Liver (tissue), 9 donors: Measurements from ENCODE around the gene LRRK1. TPM values are rescaled to one million over a fixed set of nuclear protein-coding genes. Genes with fewer than 3 reads are reported as not detected.

Experiments used
- DNase-seq: peaks from one replicate; pipeline ENCODE4 v3.0.0-alpha.2; 2017; ENCODE audit warnings: low spot score
- H3K27ac ChIP-seq, 2 donors: one replicate each; pipeline ENCODE4 v1.7.0; 2013; ENCODE audit warnings: inconsistent platforms in 2 of 2, low read length in 2 of 2, control low read depth in 1 of 2, low read depth in 1 of 2, mild to moderate bottlenecking in 1 of 2
- H3K27me3 ChIP-seq, 4 donors: one replicate each; pipeline versions ENCODE4 v1.6.1 to v1.7.0; 2013; ENCODE audit warnings: low read length in 3 of 4, inconsistent platforms in 1 of 4, mild to moderate bottlenecking in 1 of 4, moderate library complexity in 1 of 4; ENCODE audit not compliant: control insufficient read depth in 4 of 4, insufficient read depth in 4 of 4
- H3K36me3 ChIP-seq, 4 donors: one replicate each; pipeline versions ENCODE4 v1.6.1 to v1.7.0; 2013; ENCODE audit warnings: low read length in 3 of 4, mild to moderate bottlenecking in 3 of 4, low read depth in 1 of 4, moderate library complexity in 1 of 4; ENCODE audit not compliant: control insufficient read depth in 4 of 4, insufficient read depth in 3 of 4
- H3K4me1 ChIP-seq, 4 donors: one replicate each; pipeline versions ENCODE4 v1.6.1 to v1.7.0; 2013; ENCODE audit warnings: low read length in 3 of 4, mild to moderate bottlenecking in 3 of 4, moderate library complexity in 1 of 4; ENCODE audit not compliant: control insufficient read depth in 4 of 4, insufficient read depth in 4 of 4
- H3K4me3 ChIP-seq, 3 donors: one replicate each; pipeline versions ENCODE4 v1.6.1 to v1.7.0; 2013; ENCODE audit warnings: low read length in 3 of 3, control low read depth in 1 of 3, low read depth in 1 of 3, mild to moderate bottlenecking in 1 of 3
- H3K9ac ChIP-seq, 2 donors: one replicate each; pipeline ENCODE4 v1.7.0; 2013; ENCODE audit warnings: low read length in 2 of 2, mild to moderate bottlenecking in 2 of 2, moderate library complexity in 2 of 2, control low read depth in 1 of 2, low read depth in 1 of 2
- H3K9me3 ChIP-seq, 4 donors: one replicate each; pipeline versions ENCODE4 v1.6.1 to v1.7.0; 2013; ENCODE audit warnings: low read length in 3 of 4; ENCODE audit not compliant: control insufficient read depth in 4 of 4
- CTCF ChIP-seq: fragments of 150-350 bp; IDR thresholded peaks from 2 replicates; pipeline ENCODE4 v1.5.1; 2017; ENCODE audit warnings: improper control_type of control experiment, low read depth, low read length; ENCODE audit not compliant: missing input control
- EGR1 ChIP-seq, 2 donors: IDR thresholded peaks; 2 replicates each; pipeline ENCODE4 v1.6.1; 2016 to 2018; ENCODE audit warnings: antibody characterized with exemption in 2 of 2, low read depth in 2 of 2
- FOXA1 ChIP-seq: IDR thresholded peaks from 2 replicates; pipeline ENCODE4 v1.6.1; 2016; ENCODE audit warnings: antibody characterized with exemption
- FOXA2 ChIP-seq: IDR thresholded peaks from 2 replicates; pipeline ENCODE4 v1.6.1; 2016; ENCODE audit warnings: antibody characterized with exemption
- GABPA ChIP-seq, 2 donors: IDR thresholded peaks in 1 of 2; conservative IDR thresholded peaks in 1 of 2; 2 replicates each; pipeline ENCODE4 v1.6.1; 2016; ENCODE audit warnings: antibody characterized with exemption in 2 of 2, mild to moderate bottlenecking in 1 of 2, moderate library complexity in 1 of 2
- HNF4A ChIP-seq, 2 donors: conservative IDR thresholded peaks; 2 replicates each; pipeline ENCODE4 v1.6.1; 2016; ENCODE audit warnings: antibody characterized with exemption in 2 of 2, mild to moderate bottlenecking in 2 of 2
- HNF4G ChIP-seq: IDR thresholded peaks from 2 replicates; pipeline ENCODE4 v1.6.1; 2016; ENCODE audit warnings: antibody characterized with exemption
- JUND ChIP-seq, 2 donors: IDR thresholded peaks; 2 replicates each; pipeline ENCODE4 v1.6.1; 2016; ENCODE audit warnings: antibody characterized with exemption in 2 of 2
- NR2F2 ChIP-seq: IDR thresholded peaks from 2 replicates; pipeline ENCODE4 v1.6.1; 2016; ENCODE audit warnings: antibody characterized with exemption
- RAD21 ChIP-seq, 2 donors: IDR thresholded peaks; 2 replicates each; pipeline ENCODE4 v1.6.1; 2016; ENCODE audit warnings: antibody characterized with exemption in 2 of 2, mild to moderate bottlenecking in 2 of 2
- REST ChIP-seq: IDR thresholded peaks from 2 replicates; pipeline ENCODE4 v1.6.1; 2016; ENCODE audit warnings: antibody characterized with exemption, mild to moderate bottlenecking
- RXRA ChIP-seq, 2 donors: IDR thresholded peaks; 2 replicates each; pipeline ENCODE4 v1.6.1; 2017 to 2018; ENCODE audit warnings: antibody characterized with exemption in 2 of 2, mild to moderate bottlenecking in 1 of 2
- SP1 ChIP-seq: IDR thresholded peaks from 2 replicates; pipeline ENCODE4 v1.6.1; 2018; ENCODE audit warnings: antibody characterized with exemption, mild to moderate bottlenecking
- TAF1 ChIP-seq: conservative IDR thresholded peaks from 2 replicates; pipeline ENCODE4 v1.6.1; 2016; ENCODE audit warnings: antibody characterized with exemption, mild to moderate bottlenecking
- YY1 ChIP-seq: IDR thresholded peaks from 2 replicates; pipeline ENCODE4 v1.6.1; 2016; ENCODE audit warnings: antibody characterized with exemption, mild to moderate bottlenecking
- WGBS: extraction: QIAGEN DNeasy Blood & Tissue Kit; methylation state at CpG from one replicate; pipeline ENCODE4 v1.1.7; 2013; 5-methylcytosine and 5-hydroxymethylcytosine counted together
- polyA plus RNA-seq, 2 donors: library from polyadenylated mRNA; stranded (reverse) in 1 of 2; unstranded in 1 of 2; fragments of 200-250 nt in 1 of 2; fragments of >200 nt in 1 of 2; fragmentation: Nextera tagmentation in 1 of 2; extraction: Ambion mirVana in 1 of 2; gene quantifications; one replicate each; pipeline versions ENCODE4 v1.2.1 to v1.2.3, GENCODE V29; 2013 to 2015
- total RNA-seq, 2 donors: library from RNA; depleted of rRNA; stranded (reverse); fragments of >200 nt; gene quantifications; one replicate each; pipeline ENCODE4 v1.2.3, GENCODE V29; 2014
- TF ChIP-seq, protein P1 (sequence below): IDR thresholded peaks from 2 replicates; pipeline ENCODE4 v1.6.1; 2016; ENCODE audit warnings: antibody characterized with exemption
- TF ChIP-seq, protein P2 (sequence below): IDR thresholded peaks from 2 replicates; pipeline ENCODE4 v1.6.1; 2016; ENCODE audit warnings: antibody characterized with exemption
- TF ChIP-seq, protein P3 (sequence below): IDR thresholded peaks from 2 replicates; pipeline ENCODE4 v1.6.1; 2016; ENCODE audit warnings: antibody characterized with exemption
- donor health status: healthy.
- donor health status: healthy.
- donor health status: healthy.
- donor health status: healthy.
- donor health status: healthy.

The LRRK1 gene
- total and polyA plus RNA-seq, 4 donors, result 1.2 to 4.4 (median 2.7) TPM

GRCh38 chr15:100901702-100902435 lies 17.3 kb upstream of the LRRK1 start (continued):
- TF ChIP-seq, protein P1, sequence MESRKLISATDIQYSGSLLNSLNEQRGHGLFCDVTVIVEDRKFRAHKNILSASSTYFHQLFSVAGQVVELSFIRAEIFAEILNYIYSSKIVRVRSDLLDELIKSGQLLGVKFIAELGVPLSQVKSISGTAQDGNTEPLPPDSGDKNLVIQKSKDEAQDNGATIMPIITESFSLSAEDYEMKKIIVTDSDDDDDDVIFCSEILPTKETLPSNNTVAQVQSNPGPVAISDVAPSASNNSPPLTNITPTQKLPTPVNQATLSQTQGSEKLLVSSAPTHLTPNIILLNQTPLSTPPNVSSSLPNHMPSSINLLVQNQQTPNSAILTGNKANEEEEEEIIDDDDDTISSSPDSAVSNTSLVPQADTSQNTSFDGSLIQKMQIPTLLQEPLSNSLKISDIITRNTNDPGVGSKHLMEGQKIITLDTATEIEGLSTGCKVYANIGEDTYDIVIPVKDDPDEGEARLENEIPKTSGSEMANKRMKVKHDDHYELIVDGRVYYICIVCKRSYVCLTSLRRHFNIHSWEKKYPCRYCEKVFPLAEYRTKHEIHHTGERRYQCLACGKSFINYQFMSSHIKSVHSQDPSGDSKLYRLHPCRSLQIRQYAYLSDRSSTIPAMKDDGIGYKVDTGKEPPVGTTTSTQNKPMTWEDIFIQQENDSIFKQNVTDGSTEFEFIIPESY, result no peak
- TF ChIP-seq RXRA (IDR thresholded peaks at IDR 0.05) (no peak), JUND (IDR thresholded peaks at IDR 0.05) (no peak), HNF4A (conservative IDR thresholded peaks at IDR 0.05) (no peak), YY1 (no peak), FOXA2 (no peak), HNF4G (no peak), NR2F2 (no peak), RAD21 (IDR thresholded peaks at IDR 0.05) (no peak), TAF1 (no peak), FOXA1 (no peak)

DNA sequence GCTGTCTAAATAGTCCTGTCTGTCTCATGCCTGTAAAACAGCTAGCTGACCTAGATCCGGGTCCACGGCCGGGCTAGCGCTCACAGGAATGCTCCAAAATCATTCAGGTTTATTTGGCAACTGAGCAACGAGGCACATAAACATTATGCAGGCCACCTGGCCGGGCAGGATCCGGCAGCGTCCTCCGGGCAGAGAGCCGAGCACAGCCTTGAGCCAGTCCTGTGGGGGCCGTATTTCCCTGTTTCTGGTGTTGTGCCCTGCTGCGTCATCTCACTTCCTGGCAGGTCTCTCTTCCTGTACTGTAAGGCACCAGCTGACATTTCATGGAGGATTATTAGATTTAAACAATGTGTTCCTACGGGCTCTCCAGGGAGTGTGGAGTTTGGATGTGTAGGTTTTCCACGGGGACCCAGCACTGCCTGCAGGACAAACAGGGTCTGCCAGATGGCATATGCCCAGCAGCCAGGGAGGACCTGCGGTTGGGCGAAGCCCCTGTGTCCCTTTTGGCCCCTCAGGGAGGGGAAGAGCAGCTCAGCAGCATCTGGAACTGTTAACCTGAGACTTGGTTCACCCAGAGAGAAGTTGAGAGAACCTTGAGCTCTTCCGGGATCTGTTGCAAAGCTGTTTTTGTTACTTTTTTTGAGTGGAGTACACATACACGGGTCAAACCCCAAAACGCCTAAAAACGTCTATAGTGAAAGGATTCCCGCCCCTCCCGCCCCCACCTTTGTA lies 16.6 kb upstream of the LRRK1 start:
- H3K27ac ChIP-seq, result peak overlapping the region; percentile 4 to 59
- 52% methylated on average over 22 of the region's 22 CpGs for WGBS
- no peaks in the 10 kb centered on the region for H3K9me3 ChIP-seq
- DNase-seq, result no peak
- no peak overlapping the region for H3K9ac ChIP-seq
- no peaks in the 10 kb centered on the region for H3K4me1 ChIP-seq
- TF ChIP-seq GABPA (IDR thresholded peaks at IDR 0.05 in 1 of 2, conservative IDR thresholded peaks at IDR 0.05 in 1 of 2) (no peak), RXRA (IDR thresholded peaks at IDR 0.05) (no peak), HNF4A (conservative IDR thresholded peaks at IDR 0.05) (no peak), HNF4G (no peak), EGR1 (IDR thresholded peaks at IDR 0.05; ENCODE audit: low read depth in 2 of 2) (no peak), CTCF (no peak), REST (no peak), TAF1 (no peak), NR2F2 (no peak), YY1 (no peak), FOXA2 (no peak), JUND (IDR thresholded peaks at IDR 0.05) (no peak), RAD21 (IDR thresholded peaks at IDR 0.05) (no peak), SP1 (no peak), FOXA1 (no peak)
- TF ChIP-seq, protein P2, sequence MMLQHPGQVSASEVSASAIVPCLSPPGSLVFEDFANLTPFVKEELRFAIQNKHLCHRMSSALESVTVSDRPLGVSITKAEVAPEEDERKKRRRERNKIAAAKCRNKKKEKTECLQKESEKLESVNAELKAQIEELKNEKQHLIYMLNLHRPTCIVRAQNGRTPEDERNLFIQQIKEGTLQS, result no peak
- TF ChIP-seq, protein P3, sequence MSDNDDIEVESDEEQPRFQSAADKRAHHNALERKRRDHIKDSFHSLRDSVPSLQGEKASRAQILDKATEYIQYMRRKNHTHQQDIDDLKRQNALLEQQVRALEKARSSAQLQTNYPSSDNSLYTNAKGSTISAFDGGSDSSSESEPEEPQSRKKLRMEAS, result no peak
- TF ChIP-seq, protein P1, result no peak
- H3K4me3 ChIP-seq, result no peak overlapping the region
- H3K27me3 ChIP-seq, result no peaks in the 10 kb centered on the region
- H3K36me3 ChIP-seq, result no peaks in the 10 kb centered on the region
